HepG2 (cell line): ENCODE data around the gene COX10. TPM values are rescaled to one million over a fixed set of nuclear protein-coding genes. Genes with fewer than 3 reads are reported as not detected.
A peak's percentile ranks its signal among the peaks of the same experiment; 100 is the strongest.

Source experiments
- ATF1 ChIP-seq: IDR thresholded peaks from 2 replicates; pipeline ENCODE4 v1.6.1; 2016; ENCODE audit warnings: mild to moderate bottlenecking, control low read depth
- CEBPG ChIP-seq: IDR thresholded peaks from 2 replicates; pipeline ENCODE4 v1.6.1; 2016
- FOSL1 ChIP-seq: sonication (generic); formaldehyde crosslinking; IDR thresholded peaks from 2 replicates; pipeline ENCODE4 v1.9.0; 2021; ENCODE audit warnings: missing genetic modification reagents, borderline replicate concordance
- KAT8 ChIP-seq: IDR thresholded peaks from 2 replicates; pipeline ENCODE4 v1.6.1; 2016; ENCODE audit warnings: missing genetic modification reagents, missing compliant biosample characterization
- MAFG ChIP-seq: sonication (generic); formaldehyde crosslinking; IDR thresholded peaks from 2 replicates; pipeline ENCODE4 v1.5.1; 2020; ENCODE audit warnings: mild to moderate bottlenecking, missing genetic modification reagents
- MIER3 ChIP-seq: IDR thresholded peaks from 2 replicates; pipeline ENCODE4 v1.6.1; 2016; ENCODE audit warnings: missing compliant biosample characterization, borderline replicate concordance
- MLLT10 ChIP-seq: sonication (generic); formaldehyde crosslinking; IDR thresholded peaks from 2 replicates; pipeline ENCODE4 v1.4.0; 2020; ENCODE audit warnings: missing genetic modification reagents
- MXI1 ChIP-seq: IDR thresholded peaks from 3 replicates; pipeline ENCODE4 v1.6.1; 2012; ENCODE audit warnings: low read depth, low read length, inconsistent platforms, borderline replicate concordance
- NKX3-1 ChIP-seq: sonication (generic); formaldehyde crosslinking; IDR thresholded peaks from 2 replicates; pipeline ENCODE4 v1.5.0; 2020; ENCODE audit warnings: missing genetic modification reagents
- SPEN ChIP-seq: sonication (generic); formaldehyde crosslinking; IDR thresholded peaks from 2 replicates; pipeline ENCODE4 v1.5.1; 2020; ENCODE audit warnings: low read depth, mild to moderate bottlenecking, missing genetic modification reagents
- TARDBP ChIP-seq: sonication (generic); formaldehyde crosslinking; IDR thresholded peaks from 2 replicates; pipeline ENCODE4 v1.8.0; 2022; ENCODE audit warnings: mild to moderate bottlenecking, missing genetic modification reagents
- ZFP36L1 ChIP-seq: sonication (generic); formaldehyde crosslinking; IDR thresholded peaks from 2 replicates; pipeline ENCODE4 v1.8.0; 2022; ENCODE audit warnings: mild to moderate bottlenecking, missing genetic modification reagents, moderate library complexity
- ZFY ChIP-seq: sonication (generic); formaldehyde crosslinking; IDR thresholded peaks from 2 replicates; pipeline ENCODE4 v1.4.0; 2020; ENCODE audit warnings: missing genetic modification reagents
- ZNF143 ChIP-seq: sonication (generic); formaldehyde crosslinking; IDR thresholded peaks from 2 replicates; pipeline ENCODE4 v1.4.0; 2020; ENCODE audit warnings: missing genetic modification reagents
- ZNF230 ChIP-seq: sonication (generic); formaldehyde crosslinking; IDR thresholded peaks from 2 replicates; pipeline ENCODE4 v1.4.0; 2020; ENCODE audit warnings: mild to moderate bottlenecking, missing genetic modification reagents
- ZNF251 ChIP-seq: sonication (generic); formaldehyde crosslinking; IDR thresholded peaks from 2 replicates; pipeline ENCODE4 v1.9.0; 2021; ENCODE audit warnings: mild to moderate bottlenecking, missing genetic modification reagents
- ZNF772 ChIP-seq: sonication (generic); formaldehyde crosslinking; IDR thresholded peaks from 2 replicates; pipeline ENCODE4 v1.5.0; 2020; ENCODE audit warnings: mild to moderate bottlenecking, missing genetic modification reagents
- polyA plus RNA-seq, 8 experiments: library from polyadenylated mRNA; depleted of rRNA in 3 of 8; stranded (reverse) in 7 of 8; unstranded in 1 of 8; fragments of >200 nt; fragmentation: Illumina TruSeq in 4 of 8; extraction: Trizol in 4 of 8; gene quantifications; 2 replicates each; pipeline versions ENCODE4 v1.2.1 to v1.2.3, GENCODE V29; 2011 to 2016; ENCODE audit warnings: low read depth in 4 of 8, missing spikeins in 1 of 8, mixed read lengths in 1 of 8; ENCODE audit not compliant: insufficient read depth in 1 of 8
- total RNA-seq, 5 experiments: library from RNA; depleted of rRNA; stranded (reverse); fragments of >200 nt; fragmentation: Illumina TruSeq; extraction: Trizol; gene quantifications; 2 replicates each; pipeline ENCODE4 v1.2.3, GENCODE V29; 2016; ENCODE audit warnings: low read depth in 1 of 5
- TF ChIP-seq, protein P1 (sequence below): sonication (generic); formaldehyde crosslinking; IDR thresholded peaks from 2 replicates; pipeline ENCODE4 v1.9.0; 2021; ENCODE audit warnings: missing genetic modification reagents, borderline replicate concordance
- TF ChIP-seq, protein P2 (sequence below): sonication (generic); formaldehyde crosslinking; IDR thresholded peaks from 2 replicates; pipeline ENCODE4 v1.9.0; 2022; ENCODE audit warnings: low read depth, missing genetic modification reagents
- TF ChIP-seq, protein P3 (sequence below): IDR thresholded peaks from 2 replicates; pipeline ENCODE4 v1.6.1; 2016; ENCODE audit warnings: control low read depth
- TF ChIP-seq, protein P4 (sequence below): IDR thresholded peaks from 2 replicates; pipeline ENCODE4 v1.6.1; 2016; ENCODE audit warnings: low read depth
- TF ChIP-seq, protein P5 (sequence below), 2 experiments: IDR thresholded peaks; 2 replicates each; pipeline ENCODE4 v1.6.1; 2011 to 2012; ENCODE audit warnings: low read length in 2 of 2, borderline replicate concordance in 1 of 2, low read depth in 1 of 2, mild to moderate bottlenecking in 1 of 2, moderate library complexity in 1 of 2

Gene COX10
- total and polyA plus RNA-seq, 2 of the 13 experiments (the other 11 are each of a cell fraction or from before 2014, with no cell fraction given): 13.9 to 20.1 TPM

GRCh38 chr17:14156689-14157088 is 87.4 kb downstream of the COX10 start (continued):
- TF ChIP-seq, protein P1, sequence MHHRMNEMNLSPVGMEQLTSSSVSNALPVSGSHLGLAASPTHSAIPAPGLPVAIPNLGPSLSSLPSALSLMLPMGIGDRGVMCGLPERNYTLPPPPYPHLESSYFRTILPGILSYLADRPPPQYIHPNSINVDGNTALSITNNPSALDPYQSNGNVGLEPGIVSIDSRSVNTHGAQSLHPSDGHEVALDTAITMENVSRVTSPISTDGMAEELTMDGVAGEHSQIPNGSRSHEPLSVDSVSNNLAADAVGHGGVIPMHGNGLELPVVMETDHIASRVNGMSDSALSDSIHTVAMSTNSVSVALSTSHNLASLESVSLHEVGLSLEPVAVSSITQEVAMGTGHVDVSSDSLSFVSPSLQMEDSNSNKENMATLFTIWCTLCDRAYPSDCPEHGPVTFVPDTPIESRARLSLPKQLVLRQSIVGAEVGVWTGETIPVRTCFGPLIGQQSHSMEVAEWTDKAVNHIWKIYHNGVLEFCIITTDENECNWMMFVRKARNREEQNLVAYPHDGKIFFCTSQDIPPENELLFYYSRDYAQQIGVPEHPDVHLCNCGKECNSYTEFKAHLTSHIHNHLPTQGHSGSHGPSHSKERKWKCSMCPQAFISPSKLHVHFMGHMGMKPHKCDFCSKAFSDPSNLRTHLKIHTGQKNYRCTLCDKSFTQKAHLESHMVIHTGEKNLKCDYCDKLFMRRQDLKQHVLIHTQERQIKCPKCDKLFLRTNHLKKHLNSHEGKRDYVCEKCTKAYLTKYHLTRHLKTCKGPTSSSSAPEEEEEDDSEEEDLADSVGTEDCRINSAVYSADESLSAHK (CRISPR knock-in tag): no peak
- TF ChIP-seq CEBPG (peak; percentile 68), SPEN (no peak), MIER3 (CRISPR knock-in tag) (no peak), ZNF772 (CRISPR knock-in tag) (no peak), TARDBP (peak; percentile 38; the same call in 1 of the 2 replicates), FOSL1 (CRISPR knock-in tag) (no peak), ATF1 (0 out of 2 replicates have a peak, but pooled peaks have one; percentile 24), MXI1 (no peak; the same call in 2 of the 3 replicates), ZFY (CRISPR knock-in tag) (no peak), MAFG (CRISPR knock-in tag) (no peak), MLLT10 (CRISPR knock-in tag) (no peak), ZNF230 (CRISPR knock-in tag) (no peak), ZNF143 (CRISPR knock-in tag) (peak; percentile 74), KAT8 (CRISPR knock-in tag) (0 out of 2 replicates have a peak, but pooled peaks have one; percentile 44), ZFP36L1 (CRISPR knock-in tag) (no peak), NKX3-1 (CRISPR knock-in tag) (no peak), ZNF251 (CRISPR knock-in tag) (no peak)
- TF ChIP-seq, protein P2, sequence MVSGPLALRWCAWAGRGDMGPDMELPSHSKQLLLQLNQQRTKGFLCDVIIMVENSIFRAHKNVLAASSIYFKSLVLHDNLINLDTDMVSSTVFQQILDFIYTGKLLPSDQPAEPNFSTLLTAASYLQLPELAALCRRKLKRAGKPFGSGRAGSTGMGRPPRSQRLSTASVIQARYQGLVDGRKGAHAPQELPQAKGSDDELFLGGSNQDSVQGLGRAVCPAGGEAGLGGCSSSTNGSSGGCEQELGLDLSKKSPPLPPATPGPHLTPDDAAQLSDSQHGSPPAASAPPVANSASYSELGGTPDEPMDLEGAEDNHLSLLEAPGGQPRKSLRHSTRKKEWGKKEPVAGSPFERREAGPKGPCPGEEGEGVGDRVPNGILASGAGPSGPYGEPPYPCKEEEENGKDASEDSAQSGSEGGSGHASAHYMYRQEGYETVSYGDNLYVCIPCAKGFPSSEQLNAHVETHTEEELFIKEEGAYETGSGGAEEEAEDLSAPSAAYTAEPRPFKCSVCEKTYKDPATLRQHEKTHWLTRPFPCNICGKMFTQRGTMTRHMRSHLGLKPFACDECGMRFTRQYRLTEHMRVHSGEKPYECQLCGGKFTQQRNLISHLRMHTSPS (CRISPR knock-in tag): no peak
- TF ChIP-seq, protein P3, sequence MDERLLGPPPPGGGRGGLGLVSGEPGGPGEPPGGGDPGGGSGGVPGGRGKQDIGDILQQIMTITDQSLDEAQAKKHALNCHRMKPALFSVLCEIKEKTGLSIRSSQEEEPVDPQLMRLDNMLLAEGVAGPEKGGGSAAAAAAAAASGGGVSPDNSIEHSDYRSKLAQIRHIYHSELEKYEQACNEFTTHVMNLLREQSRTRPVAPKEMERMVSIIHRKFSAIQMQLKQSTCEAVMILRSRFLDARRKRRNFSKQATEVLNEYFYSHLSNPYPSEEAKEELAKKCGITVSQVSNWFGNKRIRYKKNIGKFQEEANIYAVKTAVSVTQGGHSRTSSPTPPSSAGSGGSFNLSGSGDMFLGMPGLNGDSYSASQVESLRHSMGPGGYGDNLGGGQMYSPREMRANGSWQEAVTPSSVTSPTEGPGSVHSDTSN (CRISPR knock-in tag): no peak
- TF ChIP-seq, protein P4, sequence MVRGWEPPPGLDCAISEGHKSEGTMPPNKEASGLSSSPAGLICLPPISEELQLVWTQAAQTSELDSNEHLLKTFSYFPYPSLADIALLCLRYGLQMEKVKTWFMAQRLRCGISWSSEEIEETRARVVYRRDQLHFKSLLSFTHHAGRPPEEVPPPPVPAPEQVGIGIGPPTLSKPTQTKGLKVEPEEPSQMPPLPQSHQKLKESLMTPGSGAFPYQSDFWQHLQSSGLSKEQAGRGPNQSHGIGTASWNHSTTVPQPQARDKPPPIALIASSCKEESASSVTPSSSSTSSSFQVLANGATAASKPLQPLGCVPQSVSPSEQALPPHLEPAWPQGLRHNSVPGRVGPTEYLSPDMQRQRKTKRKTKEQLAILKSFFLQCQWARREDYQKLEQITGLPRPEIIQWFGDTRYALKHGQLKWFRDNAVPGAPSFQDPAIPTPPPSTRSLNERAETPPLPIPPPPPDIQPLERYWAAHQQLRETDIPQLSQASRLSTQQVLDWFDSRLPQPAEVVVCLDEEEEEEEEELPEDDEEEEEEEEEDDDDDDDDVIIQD: peak; percentile 89; the same call in 1 of the 2 replicates
- TF ChIP-seq, protein P5, sequence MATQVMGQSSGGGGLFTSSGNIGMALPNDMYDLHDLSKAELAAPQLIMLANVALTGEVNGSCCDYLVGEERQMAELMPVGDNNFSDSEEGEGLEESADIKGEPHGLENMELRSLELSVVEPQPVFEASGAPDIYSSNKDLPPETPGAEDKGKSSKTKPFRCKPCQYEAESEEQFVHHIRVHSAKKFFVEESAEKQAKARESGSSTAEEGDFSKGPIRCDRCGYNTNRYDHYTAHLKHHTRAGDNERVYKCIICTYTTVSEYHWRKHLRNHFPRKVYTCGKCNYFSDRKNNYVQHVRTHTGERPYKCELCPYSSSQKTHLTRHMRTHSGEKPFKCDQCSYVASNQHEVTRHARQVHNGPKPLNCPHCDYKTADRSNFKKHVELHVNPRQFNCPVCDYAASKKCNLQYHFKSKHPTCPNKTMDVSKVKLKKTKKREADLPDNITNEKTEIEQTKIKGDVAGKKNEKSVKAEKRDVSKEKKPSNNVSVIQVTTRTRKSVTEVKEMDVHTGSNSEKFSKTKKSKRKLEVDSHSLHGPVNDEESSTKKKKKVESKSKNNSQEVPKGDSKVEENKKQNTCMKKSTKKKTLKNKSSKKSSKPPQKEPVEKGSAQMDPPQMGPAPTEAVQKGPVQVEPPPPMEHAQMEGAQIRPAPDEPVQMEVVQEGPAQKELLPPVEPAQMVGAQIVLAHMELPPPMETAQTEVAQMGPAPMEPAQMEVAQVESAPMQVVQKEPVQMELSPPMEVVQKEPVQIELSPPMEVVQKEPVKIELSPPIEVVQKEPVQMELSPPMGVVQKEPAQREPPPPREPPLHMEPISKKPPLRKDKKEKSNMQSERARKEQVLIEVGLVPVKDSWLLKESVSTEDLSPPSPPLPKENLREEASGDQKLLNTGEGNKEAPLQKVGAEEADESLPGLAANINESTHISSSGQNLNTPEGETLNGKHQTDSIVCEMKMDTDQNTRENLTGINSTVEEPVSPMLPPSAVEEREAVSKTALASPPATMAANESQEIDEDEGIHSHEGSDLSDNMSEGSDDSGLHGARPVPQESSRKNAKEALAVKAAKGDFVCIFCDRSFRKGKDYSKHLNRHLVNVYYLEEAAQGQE (IDR thresholded peaks at IDR 0.05; ENCODE audit: borderline replicate concordance in 1 of 2, low read depth in 1 of 2, low read length in 2 of 2): no peak
